PC-3 (cell line): ENCODE data around the gene FA2H.

Experiments
- CTCF ChIP-seq: fragments of 300-600 bp; sonication (generic); conservative IDR thresholded peaks from 2 replicates; pipeline ENCODE4 v1.5.1; 2017; ENCODE audit warnings: antibody characterized with exemption, low read depth, mild to moderate bottlenecking, low read length
- EZH2 ChIP-seq: fragments of 300-600 bp; sonication (generic); IDR thresholded peaks from one replicate; pipeline ENCODE4 v1.6.1; 2017; ENCODE audit warnings: antibody characterized with exemption, mild to moderate bottlenecking, low read length; ENCODE audit not compliant: unreplicated experiment
- EZH2phosphoT487 ChIP-seq: fragments of 300-600 bp; sonication (generic); IDR thresholded peaks from 2 replicates; pipeline ENCODE4 v1.6.1; 2018; ENCODE audit warnings: mild to moderate bottlenecking, antibody characterized with exemption, low read length, borderline replicate concordance

GRCh38 chr16:74742051-74742481, 32.6 kb downstream of the FA2H start:
- TF ChIP-seq CTCF, result no peak
- TF ChIP-seq EZH2, result no peak
- no peak for TF ChIP-seq EZH2phosphoT487
